ENCODE data around the gene CCDC106.

DNA sequence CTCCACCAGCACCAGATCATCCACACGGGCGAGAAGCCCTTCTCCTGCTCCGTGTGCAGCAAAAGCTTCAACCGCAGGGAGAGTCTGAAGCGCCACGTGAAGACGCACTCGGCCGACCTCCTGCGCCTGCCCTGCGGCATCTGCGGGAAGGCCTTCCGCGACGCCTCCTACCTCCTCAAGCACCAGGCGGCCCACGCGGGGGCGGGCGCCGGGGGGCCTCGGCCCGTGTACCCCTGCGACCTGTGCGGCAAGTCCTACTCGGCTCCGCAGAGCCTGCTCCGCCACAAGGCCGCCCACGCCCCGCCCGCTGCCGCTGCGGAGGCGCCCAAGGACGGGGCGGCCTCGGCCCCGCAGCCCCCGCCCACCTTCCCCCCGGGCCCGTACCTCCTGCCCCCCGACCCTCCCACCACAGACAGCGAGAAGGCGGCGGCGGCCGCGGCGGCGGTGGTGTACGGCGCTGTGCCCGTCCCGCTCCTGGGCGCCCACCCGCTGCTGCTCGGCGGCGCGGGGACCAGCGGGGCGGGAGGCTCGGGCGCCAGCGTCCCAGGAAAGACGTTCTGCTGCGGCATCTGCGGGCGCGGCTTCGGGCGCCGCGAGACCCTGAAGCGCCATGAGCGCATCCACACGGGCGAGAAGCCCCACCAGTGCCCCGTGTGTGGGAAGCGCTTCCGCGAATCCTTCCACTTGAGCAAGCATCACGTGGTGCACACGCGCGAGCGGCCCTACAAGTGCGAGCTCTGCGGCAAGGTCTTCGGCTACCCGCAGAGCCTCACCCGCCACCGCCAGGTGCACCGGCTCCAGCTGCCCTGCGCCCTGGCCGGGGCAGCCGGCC, 33.1 kb upstream of the CCDC106 start:
- TF ChIP-seq CTCF (IDR thresholded peaks at IDR 0.05) (no peak), POLR2A (IDR thresholded peaks at IDR 0.05) (no peak)

Data from vagina (tissue), 2 donors.